ENCODE results near the gene APBA1.
A peak's percentile ranks its signal among the peaks of the same experiment; 100 is the strongest.

APBA1 gene

GRCh38 chr9:69433968-69434367 is 238.2 kb downstream of the APBA1 start:
- H3K4me1 ChIP-seq, result no peaks in the 10 kb centered on the region
- H3K36me3 ChIP-seq (replicated peaks), result no peaks in the 10 kb centered on the region; the same call in 1 of the 2 replicates
- DNase-seq (ENCODE audit: low spot score in 2 of 2), result no peak
- in situ Hi-C loops (cut with MboI; ENCODE audit: low sequenced_read_pairs), result no loop called here
- no peaks in the 10 kb centered on the region for H3K9me3 ChIP-seq
- H3K27me3 ChIP-seq (ENCODE audit: low read depth), result no peaks in the 10 kb centered on the region
- H3K4me3 ChIP-seq, result no peak overlapping the region

- no peaks in the 10 kb centered on the region for H3K9me3 ChIP-seq
- DNase-seq (ENCODE audit: low spot score in 2 of 2), result no peak
- H3K36me3 ChIP-seq (replicated peaks), result no peaks in the 10 kb centered on the region; the same call in 1 of the 2 replicates
- no peaks in the 10 kb centered on the region for H3K27me3 ChIP-seq (ENCODE audit: low read depth)
- in situ Hi-C loops (cut with MboI; ENCODE audit: low sequenced_read_pairs), result no loop called here
- no peak overlapping the region for H3K4me3 ChIP-seq
- H3K4me1 ChIP-seq, result no peaks in the 10 kb centered on the region
These were observed 238.8 kb downstream of the APBA1 start for GRCh38 chr9:69433392-69433791.

DNA sequence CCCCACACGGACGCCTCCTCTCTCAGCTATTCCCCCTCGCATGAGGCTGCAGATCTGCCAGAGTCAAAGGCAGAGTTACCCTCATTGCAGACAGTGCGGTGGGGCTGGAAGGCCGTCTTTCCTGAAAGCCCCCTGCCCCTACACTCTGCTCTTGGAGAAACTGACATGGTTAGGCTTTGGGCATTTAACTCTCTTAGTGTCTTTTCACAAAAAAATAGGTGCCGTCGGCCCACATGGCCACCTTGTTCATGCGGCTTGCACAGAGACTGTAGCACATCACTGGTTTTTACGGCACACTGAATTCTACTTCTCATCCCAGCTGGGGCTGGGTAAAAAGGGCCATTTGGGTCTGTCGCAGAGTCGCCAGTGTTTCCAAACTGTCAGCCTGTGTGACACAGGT is 239.5 kb downstream of the APBA1 start:
- Histone ChIP-seq H3K4me3 (no peak overlapping the region), H3K36me3 (replicated peaks) (no peaks in the 10 kb centered on the region; the same call in 1 of the 2 replicates), H3K27me3 (ENCODE audit: low read depth) (no peaks in the 10 kb centered on the region), H3K9me3 (no peaks in the 10 kb centered on the region), H3K4me1 (no peaks in the 10 kb centered on the region)
- DNase-seq (ENCODE audit: low spot score in 2 of 2), result no peak
- in situ Hi-C loops (cut with MboI; ENCODE audit: low sequenced_read_pairs), result no loop called here

- no peaks in the 10 kb centered on the region; the same call in 1 of the 2 replicates for H3K36me3 ChIP-seq (replicated peaks)
- H3K9me3 ChIP-seq, result no peaks in the 10 kb centered on the region
- no peaks in the 10 kb centered on the region for H3K27me3 ChIP-seq (ENCODE audit: low read depth)
- in situ Hi-C loops (cut with MboI; ENCODE audit: low sequenced_read_pairs), result no loop called here
- H3K4me1 ChIP-seq, result no peaks in the 10 kb centered on the region
- no peak overlapping the region for H3K4me3 ChIP-seq
- no peak for DNase-seq (ENCODE audit: low spot score in 2 of 2)
These were observed 240.4 kb downstream of the APBA1 start for GRCh38 chr9:69431777-69432176.

DNA sequence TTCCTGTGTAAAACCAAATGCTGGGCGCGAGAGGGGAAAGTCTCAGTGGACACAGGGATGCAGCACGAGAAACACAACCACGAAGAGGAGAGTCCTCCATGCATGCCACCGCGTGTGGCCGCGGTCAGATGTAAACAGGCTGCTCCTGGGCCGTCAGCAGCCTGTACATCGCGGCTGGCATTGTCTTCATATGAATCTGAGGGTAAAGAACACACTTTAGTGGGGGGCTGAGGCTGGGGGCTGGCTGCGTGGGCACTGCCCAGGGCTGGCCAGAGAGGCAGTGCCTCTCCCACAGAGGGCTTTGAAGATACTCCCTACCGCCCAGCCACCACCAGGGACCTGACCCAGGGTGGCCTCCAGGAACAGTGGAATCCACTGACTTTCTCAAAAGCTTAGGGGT is 241.0 kb downstream of the APBA1 start:
- Histone ChIP-seq H3K36me3 (replicated peaks) (no peaks in the 10 kb centered on the region; the same call in 1 of the 2 replicates), H3K27me3 (ENCODE audit: low read depth) (no peaks in the 10 kb centered on the region), H3K4me3 (no peak overlapping the region), H3K4me1 (no peaks in the 10 kb centered on the region), H3K9me3 (no peaks in the 10 kb centered on the region)
- in situ Hi-C loops (cut with MboI; ENCODE audit: low sequenced_read_pairs), result no loop called here
- no peak for DNase-seq (ENCODE audit: low spot score in 2 of 2)

- no peak for DNase-seq (ENCODE audit: low spot score in 2 of 2)
- in situ Hi-C loops (cut with MboI; ENCODE audit: low sequenced_read_pairs), result no loop called here
- Histone ChIP-seq H3K9me3 (no peaks in the 10 kb centered on the region), H3K4me1 (no peaks in the 10 kb centered on the region), H3K36me3 (replicated peaks) (no peaks in the 10 kb centered on the region; the same call in 1 of the 2 replicates), H3K27me3 (ENCODE audit: low read depth) (no peaks in the 10 kb centered on the region), H3K4me3 (no peak overlapping the region)
These were observed 242.0 kb downstream of the APBA1 start for GRCh38 chr9:69430206-69430605.

GRCh38 chr9:69429281-69429680 is 242.9 kb downstream of the APBA1 start:
- Histone ChIP-seq H3K4me1 (no peaks in the 10 kb centered on the region), H3K9me3 (no peaks in the 10 kb centered on the region), H3K36me3 (replicated peaks) (no peaks in the 10 kb centered on the region; the same call in 1 of the 2 replicates), H3K4me3 (no peak overlapping the region), H3K27me3 (ENCODE audit: low read depth) (no peaks in the 10 kb centered on the region)
- DNase-seq (ENCODE audit: low spot score in 2 of 2), result no peak
- in situ Hi-C loops (cut with MboI; ENCODE audit: low sequenced_read_pairs), result loop anchor here (10.0 kb wide), 1 partner anchor 496 kb away; no protein-coding TSS in a partner anchor

- Histone ChIP-seq H3K27me3 (ENCODE audit: low read depth) (no peaks in the 10 kb centered on the region), H3K9me3 (no peaks in the 10 kb centered on the region), H3K4me3 (no peak overlapping the region), H3K4me1 (no peaks in the 10 kb centered on the region), H3K36me3 (replicated peaks) (no peaks in the 10 kb centered on the region; the same call in 1 of the 2 replicates)
- in situ Hi-C loops (cut with MboI; ENCODE audit: low sequenced_read_pairs), result loop anchor here (10.0 kb wide), 1 partner anchor 497 kb away; no protein-coding TSS in a partner anchor
- no peak for DNase-seq (ENCODE audit: low spot score in 2 of 2)
These were observed 244.0 kb downstream of the APBA1 start for GRCh38 chr9:69428017-69428785.

DNA sequence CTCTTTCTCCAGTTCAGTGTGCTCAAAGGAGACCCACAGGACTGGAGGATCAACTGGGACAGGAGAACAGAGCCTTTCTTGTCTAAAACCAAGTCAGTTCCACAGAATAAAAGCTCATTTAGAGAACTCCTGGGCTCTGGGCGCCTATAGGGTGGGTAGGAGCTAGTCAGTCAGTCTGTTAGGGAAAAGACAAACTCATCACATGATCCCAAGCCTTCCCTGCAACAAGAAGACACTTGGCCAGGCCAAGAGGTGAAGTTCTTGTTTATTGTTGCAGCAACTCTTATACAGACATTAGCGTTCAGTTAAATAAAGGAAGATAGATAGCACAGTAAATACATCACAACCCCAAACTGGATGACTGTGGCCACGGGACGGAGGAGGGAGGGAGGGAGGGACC is 244.9 kb downstream of the APBA1 start:
- H3K9me3 ChIP-seq, result no peaks in the 10 kb centered on the region
- H3K36me3 ChIP-seq (replicated peaks), result no peaks in the 10 kb centered on the region; the same call in 1 of the 2 replicates
- DNase-seq (ENCODE audit: low spot score in 2 of 2), result no peak
- no peak overlapping the region for H3K4me3 ChIP-seq
- in situ Hi-C loops (cut with MboI; ENCODE audit: low sequenced_read_pairs), result loop anchor here (10.0 kb wide), 1 partner anchor 498 kb away; no protein-coding TSS in a partner anchor
- H3K27me3 ChIP-seq (ENCODE audit: low read depth), result no peaks in the 10 kb centered on the region
- H3K4me1 ChIP-seq, result 0 out of 2 replicates have a peak, but pooled peaks cover 2% of the 10 kb centered on the region

DNA sequence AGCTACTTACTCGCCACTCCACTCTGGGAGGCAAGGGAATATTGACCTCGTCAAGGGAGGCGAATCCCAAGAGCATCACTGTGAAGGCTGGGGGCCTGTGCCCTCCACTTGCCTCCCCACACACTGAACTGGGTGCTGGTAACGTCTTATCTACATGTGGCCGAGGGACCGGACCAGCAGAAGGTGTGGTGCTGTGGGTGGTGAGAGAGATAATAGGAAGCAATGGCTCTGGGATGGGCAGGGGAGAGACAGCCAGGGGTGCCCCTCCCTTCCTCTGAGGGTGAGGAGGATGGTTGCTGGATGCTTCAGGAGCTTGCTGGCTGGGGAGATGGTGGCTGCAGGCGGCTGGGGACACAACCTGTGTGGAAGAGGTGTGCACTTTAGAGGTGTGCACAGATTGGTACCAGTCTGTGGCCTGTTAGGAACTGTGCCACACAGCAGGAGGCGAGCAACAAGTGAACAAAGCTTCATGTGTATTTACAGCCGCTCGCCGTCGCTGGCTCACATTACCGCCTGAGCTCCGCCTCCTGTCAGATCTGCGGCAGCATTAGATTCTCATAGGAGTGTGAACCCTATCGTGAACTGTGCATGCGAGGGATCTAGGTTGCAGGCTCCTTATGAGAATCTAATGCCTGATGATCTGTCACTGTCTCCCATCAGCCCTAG is 246.9 kb downstream of the APBA1 start:
- Histone ChIP-seq H3K27me3 (ENCODE audit: low read depth) (no peaks in the 10 kb centered on the region), H3K4me1 (0 out of 2 replicates have a peak, but pooled peaks cover 2% of the 10 kb centered on the region), H3K9me3 (no peaks in the 10 kb centered on the region), H3K4me3 (no peak overlapping the region), H3K36me3 (replicated peaks) (no peaks in the 10 kb centered on the region)
- no peak for DNase-seq (ENCODE audit: low spot score in 2 of 2)
- in situ Hi-C loops (cut with MboI; ENCODE audit: low sequenced_read_pairs), result loop anchor here (10.0 kb wide), 1 partner anchor 500 kb away; no protein-coding TSS in a partner anchor

- DNase-seq (ENCODE audit: low spot score in 2 of 2), result peak; percentile 43 to 74
- Histone ChIP-seq H3K27me3 (ENCODE audit: low read depth) (no peaks in the 10 kb centered on the region), H3K36me3 (replicated peaks) (no peaks in the 10 kb centered on the region), H3K4me1 (0 out of 2 replicates have a peak, but pooled peaks cover 2% of the 10 kb centered on the region), H3K4me3 (no peak overlapping the region), H3K9me3 (no peaks in the 10 kb centered on the region)
- in situ Hi-C loops (cut with MboI; ENCODE audit: low sequenced_read_pairs), result loop anchor here (5.0 to 10.0 kb wide), 2 partner anchors 125 to 503 kb away; no protein-coding TSS in a partner anchor
These were observed 250.0 kb downstream of the APBA1 start for GRCh38 chr9:69421908-69422801.

- Histone ChIP-seq H3K4me1 (0 out of 2 replicates have a peak, but pooled peaks cover 2% of the 10 kb centered on the region), H3K36me3 (replicated peaks) (no peaks in the 10 kb centered on the region), H3K27me3 (ENCODE audit: low read depth) (no peaks in the 10 kb centered on the region), H3K4me3 (no peak overlapping the region), H3K9me3 (no peaks in the 10 kb centered on the region)
- DNase-seq (ENCODE audit: low spot score in 2 of 2), result no peak
- in situ Hi-C loops (cut with MboI; ENCODE audit: low sequenced_read_pairs), result loop anchor here (5.0 to 10.0 kb wide), 2 partner anchors 127 to 504 kb away; no protein-coding TSS in a partner anchor
These were observed 251.4 kb downstream of the APBA1 start for GRCh38 chr9:69420611-69421270.

GRCh38 chr9:69412741-69413150 is 259.4 kb downstream of the APBA1 start:
- peak; percentile 41 to 83 for DNase-seq (ENCODE audit: low spot score in 2 of 2)
- Histone ChIP-seq H3K27me3 (ENCODE audit: low read depth) (no peaks in the 10 kb centered on the region), H3K9me3 (no peaks in the 10 kb centered on the region), H3K4me3 (no peak overlapping the region), H3K36me3 (replicated peaks) (no peaks in the 10 kb centered on the region), H3K4me1 (no peaks in the 10 kb centered on the region)
- in situ Hi-C loops (cut with MboI; ENCODE audit: low sequenced_read_pairs), result no loop called here
